ENCODE data around the gene PAQR7.
"Not testable (repeated sequence)": the region's sequence is repeated elsewhere in the genome, so short reads cannot be mapped to it uniquely, and the experiment has no call there.

PAQR7 gene

DNA sequence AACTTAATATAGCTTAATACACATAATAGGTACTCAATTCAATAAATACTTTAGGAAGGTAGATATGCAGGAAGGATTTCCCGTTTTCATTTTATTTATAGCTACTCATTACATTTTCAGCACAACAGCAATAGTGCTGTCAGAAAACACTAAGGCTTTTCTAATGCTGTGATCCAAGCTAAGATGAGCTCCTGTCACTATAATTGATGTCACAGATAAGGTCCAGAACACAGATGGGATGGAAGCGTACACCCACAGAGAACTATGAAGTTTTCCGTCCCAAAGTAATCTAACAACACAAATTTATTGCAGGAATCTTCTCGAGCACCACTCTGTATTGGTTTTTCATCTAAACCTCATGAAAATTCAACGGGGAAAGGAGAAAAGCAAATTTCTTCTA, 29.8 kb downstream of the PAQR7 start:
- no peak for DNase-seq (ENCODE audit: low spot score)

- no peak for DNase-seq (ENCODE audit: low spot score)
These were observed 30.8 kb downstream of the PAQR7 start for GRCh38 chr1:25844536-25845337.

DNA sequence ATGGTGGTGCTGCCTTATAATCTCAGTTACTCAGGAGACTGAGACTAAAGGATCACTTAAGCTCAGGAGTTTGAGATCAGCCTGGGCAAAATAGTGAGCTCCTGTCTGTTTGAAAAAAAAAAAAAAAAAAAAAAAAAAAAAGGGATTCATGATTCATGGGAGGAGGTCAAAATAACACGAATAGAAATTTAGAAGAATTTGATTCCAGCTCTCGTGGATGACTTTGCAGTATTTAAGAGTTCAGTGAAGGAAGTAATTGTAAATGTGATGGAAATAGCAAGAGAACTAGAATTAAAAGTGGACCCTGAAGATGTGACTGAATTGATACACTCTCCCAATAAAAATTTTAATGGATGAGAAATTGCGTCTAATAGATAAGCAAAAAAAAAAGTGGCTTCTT, 32.0 kb downstream of the PAQR7 start:
- no peak for DNase-seq (ENCODE audit: low spot score)

DNA sequence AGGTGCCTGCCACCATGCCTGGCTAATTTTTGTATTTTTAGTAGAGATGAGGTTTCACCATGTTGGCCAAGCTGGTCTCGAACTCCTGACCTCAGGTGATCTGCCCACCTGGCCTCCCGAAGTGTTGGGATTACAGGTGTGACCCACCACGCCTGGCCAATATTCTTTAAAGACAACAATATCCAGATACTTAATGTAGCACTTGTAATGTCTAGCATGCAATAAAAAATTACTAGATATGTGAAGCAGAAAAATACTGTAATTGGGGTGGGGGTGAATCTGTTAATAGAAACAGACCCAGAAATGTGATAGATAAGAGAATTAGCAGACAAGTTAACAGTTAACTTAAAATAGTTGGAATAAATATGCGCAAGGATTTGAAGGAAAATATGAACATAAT, 35.7 kb downstream of the PAQR7 start:
- DNase-seq (ENCODE audit: low spot score): not testable (repeated sequence)

- DNase-seq (ENCODE audit: low spot score): no peak
These were observed 38.1 kb downstream of the PAQR7 start for GRCh38 chr1:25837262-25837875.

DNA sequence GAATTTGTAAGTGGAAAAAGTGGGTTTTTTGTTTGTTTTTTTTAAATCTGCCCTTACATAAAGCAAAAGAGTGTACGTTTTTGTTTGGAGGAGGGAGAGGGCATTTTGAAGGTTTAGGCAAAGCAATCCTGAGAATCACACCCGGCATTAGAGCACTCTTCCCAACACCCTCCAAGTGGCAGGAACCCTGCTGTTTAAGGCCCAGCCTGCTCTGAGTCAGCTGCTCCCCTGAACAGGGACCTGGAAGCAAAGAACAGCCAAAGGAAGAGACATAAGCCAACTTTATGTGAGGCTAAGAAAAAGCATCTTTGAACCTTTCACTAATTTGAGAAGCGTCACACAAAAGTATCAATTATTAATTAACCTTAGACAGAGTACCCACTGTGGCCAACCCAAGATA, 38.8 kb downstream of the PAQR7 start:
- DNase-seq (ENCODE audit: low spot score): no peak

DNA sequence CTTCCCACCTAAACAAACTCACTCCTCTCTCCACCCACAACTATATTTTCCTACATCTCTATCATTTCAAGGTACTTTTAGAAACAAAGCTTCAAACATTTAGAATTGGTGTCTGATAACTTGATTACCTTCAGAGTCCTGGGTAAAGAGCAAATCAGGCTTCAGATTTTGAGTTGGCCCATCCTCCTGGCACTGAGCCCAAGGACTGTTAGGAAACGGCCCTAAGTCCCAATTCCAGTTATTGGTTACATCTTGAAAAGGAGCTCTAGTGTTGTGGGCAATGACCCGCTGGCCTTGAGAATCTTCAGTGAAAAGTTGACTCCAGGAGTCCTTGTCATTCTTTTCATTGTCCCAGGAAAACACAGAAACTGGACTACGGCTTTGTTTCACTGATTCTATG, 40.6 kb downstream of the PAQR7 start:
- no peak for DNase-seq (ENCODE audit: low spot score)

DNA sequence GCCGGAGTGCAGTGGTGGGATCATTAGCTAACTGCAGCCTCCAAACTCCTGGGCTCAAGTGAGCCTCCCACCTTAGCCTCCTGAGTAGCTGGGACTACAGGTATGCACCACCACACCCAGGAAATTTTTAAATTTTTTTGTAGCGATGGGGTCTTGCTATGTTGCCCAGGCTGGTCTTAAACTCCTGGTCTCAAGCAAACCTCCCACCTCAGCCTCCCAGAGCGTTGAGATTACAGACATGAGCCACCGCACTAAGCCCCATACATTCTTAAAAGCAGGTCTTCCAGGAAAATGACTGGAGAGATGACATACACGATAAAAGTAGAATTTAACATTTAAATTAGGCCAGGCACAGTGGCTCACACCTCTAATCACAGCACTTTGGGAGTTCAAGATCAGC, 42.4 kb downstream of the PAQR7 start:
- no peak for DNase-seq (ENCODE audit: low spot score)

DNA sequence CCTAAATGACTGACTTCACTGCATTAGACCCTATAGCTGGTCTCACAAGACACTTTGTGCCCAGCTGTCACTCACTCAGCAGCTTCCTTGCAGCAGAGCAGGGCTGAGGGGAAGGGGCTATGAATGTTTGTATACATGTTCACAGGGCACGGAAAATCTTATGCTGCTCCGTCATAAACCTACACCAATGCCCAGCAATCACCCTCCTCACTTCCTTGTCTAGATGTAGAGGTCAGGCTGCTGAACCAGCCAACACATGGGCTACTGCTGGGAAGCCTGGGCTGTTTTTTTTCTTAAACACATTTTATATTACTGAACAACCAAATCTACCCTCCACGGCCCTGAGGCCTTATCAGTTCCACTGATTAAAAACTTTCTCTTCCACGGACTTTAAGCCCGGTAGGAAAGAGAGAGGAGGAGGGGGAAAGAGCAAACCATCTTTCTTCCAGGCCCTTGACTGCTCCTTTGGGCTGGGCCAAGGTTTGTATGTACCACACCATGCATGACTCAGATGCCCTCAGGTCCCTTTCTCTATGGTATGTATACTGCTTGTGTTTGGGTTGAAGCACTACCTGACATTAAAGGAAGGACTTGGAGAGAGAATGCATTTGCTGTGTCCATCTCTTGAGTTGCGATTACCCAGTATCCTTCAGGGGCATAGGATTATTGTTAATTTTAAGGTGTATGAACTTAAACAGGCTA, 43.0 kb downstream of the PAQR7 start:
- no peak for DNase-seq (ENCODE audit: low spot score)

GRCh38 chr1:25831569-25832196, 43.8 kb downstream of the PAQR7 start:
- no peak for DNase-seq (ENCODE audit: low spot score)

DNA sequence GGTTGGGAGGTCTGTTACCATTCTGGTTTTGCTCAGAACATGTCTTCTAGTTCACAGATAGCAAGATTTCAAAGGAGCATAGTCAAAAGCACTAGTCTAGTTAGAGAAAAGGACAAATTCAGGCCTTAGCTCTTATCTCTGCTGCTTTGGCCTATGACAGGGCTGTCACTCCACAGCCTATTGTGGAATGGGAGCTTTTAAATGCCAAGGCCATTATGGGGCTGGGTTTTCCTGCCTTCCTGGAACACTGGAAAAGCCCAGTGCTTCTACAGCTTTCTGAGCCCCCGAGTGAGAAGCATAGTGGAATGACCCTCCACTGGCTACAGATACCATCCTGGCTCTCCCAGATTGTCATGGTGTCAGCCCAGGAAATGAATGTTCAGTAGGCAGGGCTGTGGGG, 46.5 kb downstream of the PAQR7 start:
- DNase-seq (ENCODE audit: low spot score): no peak

GRCh38 chr1:25828491-25828890, 47.0 kb downstream of the PAQR7 start:
- DNase-seq (ENCODE audit: low spot score): no peak

DNA sequence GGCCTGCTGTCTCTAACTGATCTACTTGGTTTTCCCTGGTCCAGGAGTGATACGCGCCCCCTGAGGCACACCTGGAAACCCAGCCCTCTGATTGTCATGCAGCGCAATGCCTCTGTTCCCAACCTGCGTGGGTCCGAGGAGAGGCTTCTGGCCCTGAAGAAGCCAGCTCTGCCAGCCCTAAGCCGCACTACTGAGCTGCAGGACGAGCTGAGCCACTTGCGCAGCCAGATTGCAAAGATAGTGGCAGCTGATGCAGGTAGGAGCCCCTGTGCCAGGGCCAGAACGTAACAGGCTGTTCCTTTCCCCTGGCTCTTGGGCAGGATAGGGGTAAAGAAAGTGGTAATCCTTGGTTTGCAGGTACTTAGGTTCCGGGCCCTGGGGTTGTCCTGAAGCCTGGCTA, 48.9 kb downstream of the PAQR7 start:
- DNase-seq (ENCODE audit: low spot score): no peak

GRCh38 chr1:25825605-25826004, 49.9 kb downstream of the PAQR7 start:
- no peak for DNase-seq (ENCODE audit: low spot score)

GRCh38 chr1:25821630-25822091, 53.8 kb downstream of the PAQR7 start:
- no peak for DNase-seq (ENCODE audit: low spot score)

- DNase-seq (ENCODE audit: low spot score): no peak
These were observed 54.4 kb downstream of the PAQR7 start for GRCh38 chr1:25821112-25821476.

GRCh38 chr1:25820247-25821111, 55.0 kb downstream of the PAQR7 start:
- no peak for DNase-seq (ENCODE audit: low spot score)

DNA sequence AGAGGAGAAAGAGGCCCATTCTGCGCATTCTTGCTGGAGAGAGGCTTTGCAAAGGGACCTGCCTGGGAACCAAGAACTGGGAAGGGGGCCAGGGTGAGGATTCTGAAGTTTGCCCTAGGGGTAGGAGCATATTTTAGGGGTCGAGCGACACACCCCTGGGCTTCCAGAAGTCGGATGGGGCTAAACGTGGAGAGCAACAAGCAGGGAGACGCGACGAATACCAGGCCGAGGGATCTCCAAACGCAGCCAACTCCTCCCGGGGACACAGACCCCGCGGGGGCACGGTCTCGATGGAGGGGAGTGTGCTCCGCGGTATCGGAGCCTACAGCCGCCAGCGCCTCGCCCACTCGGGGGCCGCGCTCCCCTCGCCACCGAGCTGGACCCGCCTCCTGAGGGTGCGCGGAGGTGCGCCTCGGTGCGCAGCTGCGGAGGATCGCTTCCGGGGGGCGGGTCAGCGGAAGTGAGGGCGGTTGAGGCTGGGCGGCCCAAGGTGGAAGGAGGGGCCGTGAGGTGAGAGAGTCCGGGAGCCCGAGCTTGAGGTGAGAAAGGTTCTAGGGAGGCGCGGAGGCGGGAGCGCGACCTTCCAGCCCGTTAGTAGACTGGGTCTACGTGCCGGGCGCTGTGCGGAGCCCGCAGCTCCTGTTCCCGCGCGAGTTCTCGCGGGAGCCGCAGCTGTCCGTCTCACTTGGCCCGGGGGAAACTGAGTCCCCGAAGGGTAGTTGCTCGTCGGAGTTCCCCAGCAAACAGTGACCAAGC, 55.8 kb downstream of the PAQR7 start, which contains the start of gene MTFR1L:
Gene MTFR1L (plus strand): TSS at position 464 of the 756 bp plus-strand sequence. CDS start 3,151 bp downstream, outside the sequence.
- DNase-seq (ENCODE audit: low spot score): peak; percentile 82

DNA sequence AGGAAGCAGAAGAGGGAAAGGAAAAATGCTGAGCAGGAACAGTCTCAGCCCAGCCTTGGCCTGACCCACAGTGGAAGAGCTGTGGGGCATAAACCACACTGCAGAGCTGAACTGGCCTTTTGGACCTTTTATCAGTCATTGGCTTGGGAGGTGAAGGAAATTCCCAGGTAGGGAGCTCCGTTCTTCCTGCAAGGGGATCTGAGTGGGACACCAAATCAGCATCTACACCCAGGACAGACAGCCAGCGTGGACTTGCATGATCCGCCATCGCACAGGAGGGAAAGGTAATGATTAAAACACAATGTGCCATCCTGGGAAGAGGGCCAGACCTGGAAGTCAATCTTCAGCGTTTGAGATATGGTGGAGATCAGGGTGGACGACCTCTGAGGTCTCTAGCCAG, 56.9 kb downstream of the PAQR7 start:
- no peak for DNase-seq (ENCODE audit: low spot score)

DNA sequence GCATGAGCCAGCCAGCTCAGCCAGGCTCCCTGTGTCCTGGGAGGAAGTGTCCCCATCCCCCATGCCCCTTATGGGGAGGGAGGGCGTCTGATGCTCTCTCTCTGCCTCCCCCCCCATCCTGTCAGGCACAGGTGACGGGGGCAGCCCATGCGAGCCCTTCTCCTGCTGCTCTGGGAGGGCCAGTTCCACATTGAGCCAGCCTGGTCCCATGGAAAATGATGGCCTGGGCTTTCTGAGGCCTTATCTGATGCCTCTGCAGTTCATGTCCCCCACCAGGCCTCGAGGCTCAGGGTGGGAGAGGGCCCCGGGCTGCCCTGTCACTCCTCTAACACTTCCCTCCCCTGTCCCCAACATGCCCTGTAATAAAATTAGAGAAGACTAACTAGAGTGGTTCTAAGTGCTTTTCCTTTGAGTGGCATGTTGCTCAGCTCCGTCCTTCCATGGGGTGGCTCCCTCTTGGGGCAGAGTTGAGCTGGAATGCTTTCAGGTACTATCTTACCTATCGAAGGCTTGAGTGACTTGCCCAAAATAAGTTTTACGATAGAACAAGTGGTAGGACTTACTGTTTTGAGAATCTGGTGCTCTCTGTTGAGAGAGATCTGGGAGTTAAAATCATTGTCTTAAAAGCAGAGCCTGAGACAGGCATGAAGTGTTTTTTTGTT, 57.5 kb downstream of the PAQR7 start:
- DNase-seq (ENCODE audit: low spot score): no peak
